ENCODE results near the gene ARHGEF10L.

Gene ARHGEF10L

DNA sequence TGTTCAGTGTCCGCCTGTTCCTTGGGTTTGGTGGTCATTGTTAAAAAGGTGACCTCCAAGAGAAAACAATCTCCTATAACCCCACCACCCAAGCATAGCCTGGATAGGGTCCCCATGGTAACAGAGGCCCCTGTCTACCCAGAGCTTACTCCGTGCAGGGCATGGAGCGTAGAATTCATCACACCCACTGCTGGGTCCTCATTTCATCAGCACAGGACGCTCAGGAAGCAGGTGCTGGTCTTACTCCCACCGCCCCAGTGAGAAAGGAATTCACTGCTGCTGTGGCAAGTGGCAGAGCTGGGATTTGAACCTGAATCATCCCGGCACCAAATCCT lies 37.0 kb downstream of the ARHGEF10L start:
- TF ChIP-seq, protein P1, sequence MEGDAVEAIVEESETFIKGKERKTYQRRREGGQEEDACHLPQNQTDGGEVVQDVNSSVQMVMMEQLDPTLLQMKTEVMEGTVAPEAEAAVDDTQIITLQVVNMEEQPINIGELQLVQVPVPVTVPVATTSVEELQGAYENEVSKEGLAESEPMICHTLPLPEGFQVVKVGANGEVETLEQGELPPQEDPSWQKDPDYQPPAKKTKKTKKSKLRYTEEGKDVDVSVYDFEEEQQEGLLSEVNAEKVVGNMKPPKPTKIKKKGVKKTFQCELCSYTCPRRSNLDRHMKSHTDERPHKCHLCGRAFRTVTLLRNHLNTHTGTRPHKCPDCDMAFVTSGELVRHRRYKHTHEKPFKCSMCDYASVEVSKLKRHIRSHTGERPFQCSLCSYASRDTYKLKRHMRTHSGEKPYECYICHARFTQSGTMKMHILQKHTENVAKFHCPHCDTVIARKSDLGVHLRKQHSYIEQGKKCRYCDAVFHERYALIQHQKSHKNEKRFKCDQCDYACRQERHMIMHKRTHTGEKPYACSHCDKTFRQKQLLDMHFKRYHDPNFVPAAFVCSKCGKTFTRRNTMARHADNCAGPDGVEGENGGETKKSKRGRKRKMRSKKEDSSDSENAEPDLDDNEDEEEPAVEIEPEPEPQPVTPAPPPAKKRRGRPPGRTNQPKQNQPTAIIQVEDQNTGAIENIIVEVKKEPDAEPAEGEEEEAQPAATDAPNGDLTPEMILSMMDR (conservative IDR thresholded peaks at IDR 0.05; ENCODE audit: low read depth, low read length) = no peak
- H3K4me3 ChIP-seq (ENCODE audit: low read depth, low read length) = no peak overlapping the region
- DNase-seq (ENCODE audit: low read depth) = no peak

DNA sequence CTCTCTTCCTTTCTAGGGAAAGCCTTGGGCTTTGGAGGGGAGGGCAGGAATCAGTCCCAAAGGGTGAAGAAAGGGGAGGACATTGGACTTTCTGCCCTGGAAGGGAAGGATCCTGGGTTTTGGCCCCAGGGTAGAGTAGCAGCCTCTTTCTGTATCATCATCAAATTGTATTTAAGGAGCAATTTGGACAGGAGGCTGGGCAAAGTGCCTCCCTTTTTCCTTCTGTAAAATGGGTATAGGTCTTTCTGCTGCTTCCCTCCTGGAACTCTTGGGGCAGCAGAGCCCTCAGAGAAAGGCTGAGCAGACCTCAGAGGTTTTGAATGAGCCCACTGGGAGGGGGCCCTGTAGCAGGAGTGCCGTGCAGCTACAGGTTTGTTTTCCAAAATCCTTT lies 38.4 kb downstream of the ARHGEF10L start:
- no peak for DNase-seq (ENCODE audit: low read depth)
- TF ChIP-seq, protein P1 (conservative IDR thresholded peaks at IDR 0.05; ENCODE audit: low read depth, low read length) = no peak
- no peak overlapping the region for H3K4me3 ChIP-seq (ENCODE audit: low read depth, low read length)

DNA sequence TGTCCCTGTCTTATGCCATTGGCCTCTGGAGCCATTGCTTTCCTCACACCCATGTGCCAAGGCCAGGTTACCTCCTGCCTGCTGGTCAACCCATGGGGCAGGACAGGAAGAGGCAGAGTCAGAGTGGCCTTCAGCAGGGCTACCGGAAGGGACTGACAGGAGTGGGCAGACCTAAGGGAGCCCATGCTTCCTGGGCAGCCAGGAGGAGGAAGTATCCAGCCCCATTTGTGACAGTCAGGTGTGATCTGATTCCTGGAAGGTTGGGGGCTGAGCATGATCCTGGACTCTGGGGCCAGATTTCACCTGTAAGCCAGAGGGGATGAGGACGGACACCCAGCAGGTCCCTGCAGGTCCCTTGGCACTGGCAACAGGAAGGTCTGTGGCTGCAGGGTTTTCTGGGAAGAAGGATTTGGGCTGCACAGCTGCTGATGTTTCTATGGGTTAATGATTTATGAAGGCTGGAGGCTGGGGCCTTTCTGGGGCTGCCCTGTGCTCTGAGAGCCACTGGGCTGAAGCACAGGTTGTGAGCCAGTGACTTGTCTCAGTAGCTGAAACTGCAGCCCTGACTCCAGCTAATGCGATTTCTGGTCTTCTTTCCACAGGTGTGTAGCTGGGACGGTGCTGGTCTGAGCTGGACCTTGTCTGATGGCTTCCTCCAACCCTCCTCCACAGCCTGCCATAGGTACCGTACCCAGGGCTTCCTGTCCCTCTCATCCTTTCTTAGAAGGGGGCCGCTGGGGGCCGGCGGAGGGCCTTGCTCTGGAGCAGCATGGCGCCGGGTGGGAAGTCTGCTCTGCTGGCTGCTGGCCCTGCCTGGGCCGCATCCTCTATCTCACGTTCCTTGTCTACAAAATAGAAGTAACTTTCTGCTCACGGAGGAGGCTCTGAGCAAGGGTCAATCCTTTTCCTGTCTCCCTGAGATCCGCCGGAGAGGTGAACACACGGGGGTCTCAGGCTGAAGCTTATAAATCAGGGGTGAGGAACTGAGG lies 40.7 kb downstream of the ARHGEF10L start:
- TF ChIP-seq, protein P1 (conservative IDR thresholded peaks at IDR 0.05; ENCODE audit: low read depth, low read length) = no peak
- H3K4me3 ChIP-seq (ENCODE audit: low read depth, low read length) = no peak overlapping the region
- DNase-seq (ENCODE audit: low read depth) = no peak

DNA sequence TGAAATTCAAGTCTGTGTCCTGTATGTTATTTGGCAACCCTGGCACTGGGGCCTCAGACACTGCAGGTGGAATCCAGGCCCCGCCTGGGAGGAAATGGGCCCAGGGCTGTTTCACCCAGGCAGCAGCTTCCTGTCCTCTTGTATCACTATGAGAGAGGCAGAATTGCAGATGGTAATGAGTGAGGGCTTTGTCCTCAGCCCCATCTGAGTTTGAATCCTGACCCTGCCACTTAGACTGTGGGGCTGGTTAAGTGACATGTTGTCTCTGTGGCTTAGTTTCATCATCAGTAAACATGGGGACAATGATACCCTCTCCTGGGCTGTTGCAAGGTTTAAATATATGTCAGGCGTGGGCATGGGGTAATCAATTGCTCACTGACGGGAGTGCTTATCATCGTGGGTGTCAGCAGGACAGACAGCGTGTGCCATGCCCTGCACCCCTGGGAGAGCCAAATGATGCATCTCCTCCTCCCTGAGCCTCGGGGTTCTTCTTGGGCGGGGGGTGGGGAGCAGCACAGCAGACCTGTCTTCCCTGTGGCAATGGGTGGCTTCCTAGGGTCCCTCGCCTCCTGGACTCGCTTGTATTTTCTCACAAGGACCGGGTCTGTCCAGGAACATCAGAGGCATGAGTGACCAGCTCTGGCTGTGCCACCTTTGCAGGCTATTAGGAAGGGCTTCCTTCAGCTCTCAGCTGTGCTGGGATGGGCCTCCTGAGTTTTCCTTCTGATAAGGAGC lies 42.1 kb downstream of the ARHGEF10L start:
- TF ChIP-seq, protein P1 (conservative IDR thresholded peaks at IDR 0.05; ENCODE audit: low read depth, low read length) = no peak
- no peak overlapping the region for H3K4me3 ChIP-seq (ENCODE audit: low read depth, low read length)
- DNase-seq (ENCODE audit: low read depth) = no peak

DNA sequence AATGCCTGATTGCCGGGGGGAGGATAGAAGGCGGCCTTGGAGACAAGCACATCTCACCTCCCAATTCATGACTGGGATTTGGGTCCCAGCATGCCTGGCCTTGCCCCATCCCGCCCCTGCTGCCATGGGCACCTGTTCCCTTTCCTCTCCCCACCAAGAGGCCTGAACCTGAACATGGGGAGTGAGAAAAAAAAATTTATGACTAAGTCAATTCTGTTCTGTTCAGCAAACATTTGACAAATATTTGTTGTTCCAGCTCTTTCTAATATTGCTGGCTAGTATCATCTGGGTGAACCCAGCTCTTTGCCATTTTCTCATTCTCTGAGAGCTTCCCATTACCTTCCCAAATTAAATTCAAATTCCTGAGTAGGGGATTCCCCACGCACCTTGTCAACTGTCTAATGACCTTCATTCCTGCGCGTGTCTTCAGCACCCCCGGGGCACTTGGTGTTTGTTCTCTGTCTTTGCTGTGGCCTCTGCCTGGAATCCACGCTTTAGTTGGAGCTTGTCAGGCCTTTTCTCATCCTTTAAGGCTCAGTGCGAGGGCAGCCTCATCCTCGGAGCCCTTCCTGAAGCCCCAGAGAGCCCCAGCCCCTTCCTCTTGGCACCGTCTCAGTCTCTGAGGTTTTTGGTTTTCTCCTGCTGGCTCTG lies 42.8 kb downstream of the ARHGEF10L start:
- no peak for DNase-seq (ENCODE audit: low read depth)
- H3K4me3 ChIP-seq (ENCODE audit: low read depth, low read length) = no peak overlapping the region
- TF ChIP-seq, protein P1 (conservative IDR thresholded peaks at IDR 0.05; ENCODE audit: low read depth, low read length) = no peak

DNA sequence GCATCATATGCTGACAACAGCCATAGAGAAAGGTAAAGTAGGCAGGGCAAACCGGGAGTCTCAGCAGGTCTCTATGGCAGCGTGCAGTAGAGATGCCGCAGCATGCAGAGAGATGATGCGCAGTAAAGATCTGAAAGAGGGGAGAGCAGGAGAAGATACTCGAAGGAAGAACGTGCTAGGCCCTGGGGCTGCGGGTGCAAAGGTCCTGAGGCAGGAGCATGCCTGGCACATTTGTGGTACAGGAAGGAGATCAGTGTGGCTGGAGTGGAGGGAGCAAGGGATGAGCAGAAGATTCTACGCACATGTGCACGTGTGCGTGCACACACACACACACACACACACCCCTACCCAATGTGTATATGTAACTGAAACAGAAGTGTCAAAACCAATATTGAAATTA lies 45.0 kb downstream of the ARHGEF10L start:
- no peak for DNase-seq (ENCODE audit: low read depth)
- TF ChIP-seq, protein P1 (conservative IDR thresholded peaks at IDR 0.05; ENCODE audit: low read depth, low read length) = no peak
- no peak overlapping the region for H3K4me3 ChIP-seq (ENCODE audit: low read depth, low read length)

Data from choroid plexus epithelial cell (primary cell).